Measurements from ENCODE around the gene PDE6A. TPM values are rescaled to one million over a fixed set of nuclear protein-coding genes. Genes with fewer than 3 reads are reported as not detected.

The PDE6A gene
- total RNA-seq, 1 donor from 2014 or later, result 0.07 TPM

GRCh38 chr5:149818116-149818515 is 126.5 kb downstream of the PDE6A start:
- no peak overlapping the region for H3K27ac Mint-ChIP-seq
- H3K9me3 Mint-ChIP-seq (ENCODE audit: low read depth), result no peaks in the 10 kb centered on the region
- H3K4me1 Mint-ChIP-seq (ENCODE audit: low read depth), result peaks cover 9% of the 10 kb centered on the region
- TF ChIP-seq, protein P1, sequence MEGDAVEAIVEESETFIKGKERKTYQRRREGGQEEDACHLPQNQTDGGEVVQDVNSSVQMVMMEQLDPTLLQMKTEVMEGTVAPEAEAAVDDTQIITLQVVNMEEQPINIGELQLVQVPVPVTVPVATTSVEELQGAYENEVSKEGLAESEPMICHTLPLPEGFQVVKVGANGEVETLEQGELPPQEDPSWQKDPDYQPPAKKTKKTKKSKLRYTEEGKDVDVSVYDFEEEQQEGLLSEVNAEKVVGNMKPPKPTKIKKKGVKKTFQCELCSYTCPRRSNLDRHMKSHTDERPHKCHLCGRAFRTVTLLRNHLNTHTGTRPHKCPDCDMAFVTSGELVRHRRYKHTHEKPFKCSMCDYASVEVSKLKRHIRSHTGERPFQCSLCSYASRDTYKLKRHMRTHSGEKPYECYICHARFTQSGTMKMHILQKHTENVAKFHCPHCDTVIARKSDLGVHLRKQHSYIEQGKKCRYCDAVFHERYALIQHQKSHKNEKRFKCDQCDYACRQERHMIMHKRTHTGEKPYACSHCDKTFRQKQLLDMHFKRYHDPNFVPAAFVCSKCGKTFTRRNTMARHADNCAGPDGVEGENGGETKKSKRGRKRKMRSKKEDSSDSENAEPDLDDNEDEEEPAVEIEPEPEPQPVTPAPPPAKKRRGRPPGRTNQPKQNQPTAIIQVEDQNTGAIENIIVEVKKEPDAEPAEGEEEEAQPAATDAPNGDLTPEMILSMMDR (IDR thresholded peaks at IDR 0.05; ENCODE audit: unreplicated experiment), result no peak
- H3K27me3 Mint-ChIP-seq, result peaks cover under 1% of the 10 kb centered on the region
- no peaks in the 10 kb centered on the region for H3K36me3 Mint-ChIP-seq (ENCODE audit: insufficient read depth)
- H3K4me3 Mint-ChIP-seq (ENCODE audit: low read depth), result no peak overlapping the region
- DNase-seq (ENCODE audit: low spot score, unreplicated experiment), result no peak

DNA sequence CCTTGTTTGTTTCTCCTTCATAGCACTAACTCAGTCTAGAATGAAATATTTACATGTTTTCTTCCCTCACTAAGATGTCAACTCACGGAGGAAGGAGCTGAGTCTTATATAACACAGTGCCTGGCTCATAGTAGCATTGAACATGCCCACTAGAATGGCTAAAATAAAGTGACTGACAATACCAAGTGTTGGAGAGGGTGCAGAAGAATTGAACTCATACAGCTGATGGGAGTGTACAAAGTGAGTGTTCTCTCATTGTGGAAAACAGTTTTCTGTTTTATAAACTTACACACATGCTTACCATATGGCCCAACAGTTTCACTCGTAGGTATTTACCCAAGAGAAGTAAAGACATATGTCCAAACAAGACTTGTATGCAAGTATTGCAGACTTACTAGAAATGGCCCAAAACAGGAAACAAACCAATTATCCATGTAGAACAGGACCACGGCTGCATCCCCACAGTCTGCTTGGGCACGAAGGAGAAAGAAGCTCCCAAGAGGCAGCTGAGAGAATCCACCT is 127.0 kb downstream of the PDE6A start:
- TF ChIP-seq, protein P1 (IDR thresholded peaks at IDR 0.05; ENCODE audit: unreplicated experiment), result no peak
- Mint-ChIP-seq H3K9me3 (ENCODE audit: low read depth) (no peaks in the 10 kb centered on the region), H3K36me3 (ENCODE audit: insufficient read depth) (no peaks in the 10 kb centered on the region), H3K4me3 (ENCODE audit: low read depth) (no peak overlapping the region), H3K27ac (no peak overlapping the region), H3K27me3 (peaks cover 6% of the 10 kb centered on the region), H3K4me1 (ENCODE audit: low read depth) (peaks cover 7% of the 10 kb centered on the region)
- no peak for DNase-seq (ENCODE audit: low spot score, unreplicated experiment)

DNA sequence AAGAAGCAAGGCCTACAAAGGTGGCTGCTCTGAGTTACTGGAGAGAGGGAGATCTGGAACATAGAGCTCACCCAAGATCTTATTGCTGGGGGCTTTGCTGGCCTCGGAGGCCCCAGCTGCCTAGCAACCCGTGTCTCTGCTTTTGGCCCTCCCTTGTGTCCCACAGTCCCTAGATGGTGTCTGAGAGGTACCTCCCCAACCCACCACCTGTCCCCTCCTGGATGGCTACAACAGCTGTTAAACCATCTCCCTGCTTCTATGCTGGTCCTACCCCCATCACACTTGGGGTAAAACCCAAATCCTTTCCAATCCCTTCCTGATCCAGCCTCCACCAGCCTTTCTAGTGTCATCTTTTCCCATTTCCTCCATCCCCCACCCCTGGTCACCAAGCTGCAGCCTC is 127.9 kb downstream of the PDE6A start:
- H3K27me3 Mint-ChIP-seq, result peaks cover 10% of the 10 kb centered on the region
- H3K4me1 Mint-ChIP-seq (ENCODE audit: low read depth), result peaks cover 6% of the 10 kb centered on the region
- no peak overlapping the region for H3K27ac Mint-ChIP-seq
- H3K4me3 Mint-ChIP-seq (ENCODE audit: low read depth), result no peak overlapping the region
- DNase-seq (ENCODE audit: low spot score, unreplicated experiment), result no peak
- no peaks in the 10 kb centered on the region for H3K9me3 Mint-ChIP-seq (ENCODE audit: low read depth)
- TF ChIP-seq, protein P1 (IDR thresholded peaks at IDR 0.05; ENCODE audit: unreplicated experiment), result no peak
- H3K36me3 Mint-ChIP-seq (ENCODE audit: insufficient read depth), result no peaks in the 10 kb centered on the region

DNA sequence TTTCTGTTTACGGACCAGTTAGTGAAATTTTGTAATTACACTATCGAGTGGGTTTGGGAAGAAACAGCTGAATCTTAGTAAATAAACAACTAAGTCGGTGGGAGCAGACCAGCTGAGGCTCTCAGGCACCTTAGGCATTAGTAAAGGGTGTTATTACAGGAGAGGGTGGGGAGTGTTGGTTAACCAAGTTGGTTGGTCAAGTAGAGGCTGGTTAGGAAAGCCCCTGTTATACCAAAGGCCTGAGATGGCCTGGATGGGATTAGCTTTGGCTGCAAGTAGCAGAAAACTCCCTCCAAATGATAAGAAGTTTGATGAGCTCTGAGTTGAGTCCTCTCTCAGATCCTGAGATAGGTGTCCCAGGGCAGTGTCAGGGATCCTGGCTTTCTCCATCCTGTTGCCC is 133.1 kb downstream of the PDE6A start:
- Mint-ChIP-seq H3K4me3 (ENCODE audit: low read depth) (no peak overlapping the region), H3K9me3 (ENCODE audit: low read depth) (no peaks in the 10 kb centered on the region), H3K36me3 (ENCODE audit: insufficient read depth) (no peaks in the 10 kb centered on the region), H3K4me1 (ENCODE audit: low read depth) (no peaks in the 10 kb centered on the region), H3K27ac (no peak overlapping the region), H3K27me3 (peaks cover 10% of the 10 kb centered on the region)
- TF ChIP-seq, protein P1 (IDR thresholded peaks at IDR 0.05; ENCODE audit: unreplicated experiment), result no peak
- DNase-seq (ENCODE audit: low spot score, unreplicated experiment), result no peak

DNA sequence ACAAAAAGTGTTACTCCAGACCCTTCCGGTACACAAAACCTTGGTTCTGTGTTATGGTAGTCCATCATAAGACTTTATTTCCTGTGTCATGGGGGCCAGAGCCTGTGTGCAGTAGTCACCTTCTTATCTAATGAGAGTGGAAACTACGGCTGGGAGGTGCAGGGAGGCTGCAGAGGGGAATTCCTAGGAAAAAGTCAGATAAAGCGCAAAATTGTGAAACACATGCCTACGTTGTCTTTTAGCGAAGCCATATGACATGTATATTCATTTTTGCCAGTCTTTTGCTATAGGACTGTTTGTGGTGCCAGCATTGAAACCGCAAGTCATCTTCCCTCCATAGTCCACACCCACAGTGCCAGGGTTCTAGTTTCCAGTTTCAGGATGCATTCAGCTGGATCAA is 133.7 kb downstream of the PDE6A start:
- no peak for DNase-seq (ENCODE audit: low spot score, unreplicated experiment)
- H3K27me3 Mint-ChIP-seq, result peaks cover 10% of the 10 kb centered on the region
- H3K4me3 Mint-ChIP-seq (ENCODE audit: low read depth), result no peak overlapping the region
- H3K4me1 Mint-ChIP-seq (ENCODE audit: low read depth), result no peaks in the 10 kb centered on the region
- no peaks in the 10 kb centered on the region for H3K9me3 Mint-ChIP-seq (ENCODE audit: low read depth)
- H3K36me3 Mint-ChIP-seq (ENCODE audit: insufficient read depth), result no peaks in the 10 kb centered on the region
- TF ChIP-seq, protein P1 (IDR thresholded peaks at IDR 0.05; ENCODE audit: unreplicated experiment), result no peak
- H3K27ac Mint-ChIP-seq, result no peak overlapping the region
